Left forelimb (tissue), 1 donor: ENCODE measurements around the gene TFAP2D.

Experiments
- DNase-seq: peaks from one replicate; pipeline ENCODE4 v3.0.0-alpha.2; 2018; ENCODE audit warnings: low spot score

Gene TFAP2D

DNA sequence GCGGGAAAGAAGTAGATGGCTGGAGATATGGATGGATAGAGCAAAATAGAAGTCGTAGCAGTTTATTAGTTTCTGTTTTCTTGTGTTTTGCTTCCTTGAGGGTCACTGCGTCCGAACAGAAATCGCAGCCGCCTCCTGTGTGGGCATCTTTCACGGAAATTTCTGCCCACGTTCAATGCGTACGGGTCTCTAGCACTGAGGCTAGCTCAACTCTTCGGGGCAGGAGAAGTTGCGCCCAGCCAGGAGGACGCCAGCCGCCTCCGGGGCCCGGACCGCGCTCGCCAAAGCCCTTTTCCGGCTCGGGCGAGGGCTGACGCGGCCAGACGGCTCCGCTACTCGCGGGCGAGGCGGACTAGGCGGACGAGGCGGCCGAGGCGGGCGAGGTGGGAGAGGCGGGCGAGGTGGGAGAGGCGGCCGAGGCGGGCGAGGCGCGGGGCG is 106.2 kb downstream of the TFAP2D start:
- DNase-seq, result no peak

DNA sequence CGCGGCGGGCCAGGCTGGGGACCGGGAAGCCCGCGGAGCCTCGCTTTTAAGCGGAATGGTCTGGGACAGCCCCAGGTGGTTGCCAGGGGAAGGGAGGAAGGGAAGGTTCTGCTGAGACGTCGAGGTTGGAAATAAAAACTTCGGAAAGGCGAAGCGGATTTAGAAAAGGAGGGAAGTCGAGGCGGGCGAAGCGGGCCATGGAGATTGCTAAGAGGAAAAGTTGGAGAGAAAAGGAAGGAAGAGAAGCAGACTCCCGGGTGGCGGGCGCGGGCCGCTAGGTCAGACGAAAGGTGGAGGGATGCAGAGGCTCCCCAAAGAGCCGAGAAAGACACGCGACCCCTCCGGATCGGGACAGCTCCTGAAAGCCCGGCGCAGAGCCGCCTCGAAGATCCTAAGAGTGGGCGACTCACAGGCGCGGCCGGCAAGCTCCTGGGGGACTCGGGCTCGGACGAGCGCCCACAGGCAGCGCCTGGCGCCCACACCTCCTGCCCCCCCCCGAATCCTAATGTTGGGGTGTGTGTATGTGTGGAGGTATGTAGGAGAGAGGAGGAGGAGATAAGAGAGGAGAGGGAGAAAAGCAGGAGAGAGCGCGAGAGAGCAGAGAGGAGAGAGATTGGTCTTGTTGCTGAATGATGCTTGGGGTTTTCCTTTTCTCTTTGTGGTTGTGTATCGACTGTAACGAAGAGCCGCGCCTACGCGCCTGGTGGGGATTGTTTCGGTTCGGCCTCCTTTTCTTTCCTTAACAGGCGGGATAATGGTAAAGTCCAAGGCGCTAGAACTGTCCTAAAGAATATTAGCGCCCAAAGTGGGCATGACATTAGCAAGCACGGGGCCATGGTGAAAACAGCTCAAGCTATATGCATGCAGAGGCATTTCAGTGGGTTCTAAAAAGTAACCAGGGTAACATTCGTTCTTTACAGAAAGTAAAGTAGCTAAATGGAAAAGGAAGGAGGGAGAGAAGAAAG is 106.9 kb downstream of the TFAP2D start:
- no peak for DNase-seq

- DNase-seq, result no peak
These were observed 107.5 kb downstream of the TFAP2D start for GRCh38 chr6:50820869-50821264.

- no peak for DNase-seq
These were observed 108.2 kb downstream of the TFAP2D start for GRCh38 chr6:50821441-50822077.

DNA sequence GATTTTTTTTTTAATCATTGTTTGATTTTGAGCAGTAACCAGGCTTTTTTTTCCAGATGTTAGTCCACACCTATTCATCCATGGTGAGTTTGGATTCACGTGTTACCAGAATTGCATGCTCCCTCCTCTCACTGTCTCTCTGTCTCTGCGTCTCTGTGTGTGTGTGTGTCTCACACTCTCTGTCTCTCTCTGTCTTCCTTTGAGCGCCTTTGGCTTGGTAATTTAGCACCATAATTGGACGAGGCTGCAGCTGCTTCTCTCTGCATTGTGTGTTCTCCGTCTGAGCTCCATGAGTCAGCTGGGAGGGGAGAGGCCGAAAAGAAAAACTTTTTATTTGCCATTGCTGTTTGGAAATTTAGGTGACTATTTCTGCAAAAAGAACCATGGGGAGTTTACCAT is 108.8 kb downstream of the TFAP2D start:
- DNase-seq, result no peak
